ENCODE data around the gene MFSD11. TPM values are rescaled to one million over a fixed set of nuclear protein-coding genes. Genes with fewer than 3 reads are reported as not detected.

Gene MFSD11
- polyA plus RNA-seq, 2 of the 4 experiments (the other 2 are of a cell fraction) = 17.5 to 26.0 TPM

- FAIRE-seq = no peak
Observed at GRCh38 chr17:76727745-76728456, 10.0 kb upstream of the MFSD11 start.

More at GRCh38 chr17:76727745-76728456, 10.0 kb upstream of the MFSD11 start:
- Histone ChIP-seq H3K4me2 (peak overlapping the region; percentile 83), H3K4me1 (peaks cover 24% of the 10 kb centered on the region), H3K9me3 (no peaks in the 10 kb centered on the region), H3K4me3 (peak overlapping the region; percentile 97), H3K27ac (peak overlapping the region; percentile 93 to 99; a peak in 4 of 6 replicates)
- TF ChIP-seq MAFK (IDR thresholded peaks at IDR 0.05; ENCODE audit: partially characterized antibody) = no peak
- no peak for TF ChIP-seq EHF (CRISPR knock-in tag; IDR thresholded peaks at IDR 0.05)
- TF ChIP-seq RARB (CRISPR knock-in tag; IDR thresholded peaks at IDR 0.05) = no peak
- TF ChIP-seq CBX2 (IDR thresholded peaks at IDR 0.05; ENCODE audit: borderline replicate concordance, low read depth) = no peak
- no peak for TF ChIP-seq PBX3 (IDR thresholded peaks at IDR 0.05)
- TF ChIP-seq MAZ (IDR thresholded peaks at IDR 0.05; ENCODE audit: borderline replicate concordance, low read depth, low read length) = no peak
- TF ChIP-seq, protein P1, sequence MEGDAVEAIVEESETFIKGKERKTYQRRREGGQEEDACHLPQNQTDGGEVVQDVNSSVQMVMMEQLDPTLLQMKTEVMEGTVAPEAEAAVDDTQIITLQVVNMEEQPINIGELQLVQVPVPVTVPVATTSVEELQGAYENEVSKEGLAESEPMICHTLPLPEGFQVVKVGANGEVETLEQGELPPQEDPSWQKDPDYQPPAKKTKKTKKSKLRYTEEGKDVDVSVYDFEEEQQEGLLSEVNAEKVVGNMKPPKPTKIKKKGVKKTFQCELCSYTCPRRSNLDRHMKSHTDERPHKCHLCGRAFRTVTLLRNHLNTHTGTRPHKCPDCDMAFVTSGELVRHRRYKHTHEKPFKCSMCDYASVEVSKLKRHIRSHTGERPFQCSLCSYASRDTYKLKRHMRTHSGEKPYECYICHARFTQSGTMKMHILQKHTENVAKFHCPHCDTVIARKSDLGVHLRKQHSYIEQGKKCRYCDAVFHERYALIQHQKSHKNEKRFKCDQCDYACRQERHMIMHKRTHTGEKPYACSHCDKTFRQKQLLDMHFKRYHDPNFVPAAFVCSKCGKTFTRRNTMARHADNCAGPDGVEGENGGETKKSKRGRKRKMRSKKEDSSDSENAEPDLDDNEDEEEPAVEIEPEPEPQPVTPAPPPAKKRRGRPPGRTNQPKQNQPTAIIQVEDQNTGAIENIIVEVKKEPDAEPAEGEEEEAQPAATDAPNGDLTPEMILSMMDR (IDR thresholded peaks at IDR 0.05) = no peak
- no peak for TF ChIP-seq REST (IDR thresholded peaks at IDR 0.05)
- TF ChIP-seq CEBPB (IDR thresholded peaks at IDR 0.05) = no peak
- TF ChIP-seq JUN (IDR thresholded peaks at IDR 0.05) = no peak; a peak in 1 of 5 replicates
- TF ChIP-seq POLR2A (IDR thresholded peaks at IDR 0.05; ENCODE audit: low read length) = no peak
- POLR2A ChIA-PET = interaction anchor here (0.7 to 3.8 kb wide), 5 partner anchors 9 to 186 kb away, joined by 5 to 12 read pairs (median 8); partner anchors contain the start of genes MFSD11, MXRA7 and SRSF2
- CTCF ChIA-PET = interaction anchor here (0.6 to 9.2 kb wide), 22 partner anchors 8 to 360 kb away, joined by 3 to 161 read pairs (median 3); partner anchors contain the start of genes MFSD11, MGAT5B and MXRA7
- DNase-seq (ENCODE audit: low read depth in 1 of 2, low spot score in 1 of 2) = no peak
- 75% methylated on average over 18 of the region's 18 CpGs for WGBS (ENCODE audit: missing lambda C conversion rate)
- no peak for ATAC-seq
